Fibroblast of skin of abdomen (primary cell): Measurements from ENCODE around the gene SGMS1.
A peak's percentile ranks its signal among the peaks of the same experiment; 100 is the strongest.
"Not testable (repeated sequence)": the region's sequence is repeated elsewhere in the genome, so short reads cannot be mapped to it uniquely, and the experiment has no call there.

ENCODE experiments used
- DNase-seq: peaks from one replicate; pipeline ENCODE4 v3.0.0-alpha.2; 2013

The SGMS1 gene

DNA sequence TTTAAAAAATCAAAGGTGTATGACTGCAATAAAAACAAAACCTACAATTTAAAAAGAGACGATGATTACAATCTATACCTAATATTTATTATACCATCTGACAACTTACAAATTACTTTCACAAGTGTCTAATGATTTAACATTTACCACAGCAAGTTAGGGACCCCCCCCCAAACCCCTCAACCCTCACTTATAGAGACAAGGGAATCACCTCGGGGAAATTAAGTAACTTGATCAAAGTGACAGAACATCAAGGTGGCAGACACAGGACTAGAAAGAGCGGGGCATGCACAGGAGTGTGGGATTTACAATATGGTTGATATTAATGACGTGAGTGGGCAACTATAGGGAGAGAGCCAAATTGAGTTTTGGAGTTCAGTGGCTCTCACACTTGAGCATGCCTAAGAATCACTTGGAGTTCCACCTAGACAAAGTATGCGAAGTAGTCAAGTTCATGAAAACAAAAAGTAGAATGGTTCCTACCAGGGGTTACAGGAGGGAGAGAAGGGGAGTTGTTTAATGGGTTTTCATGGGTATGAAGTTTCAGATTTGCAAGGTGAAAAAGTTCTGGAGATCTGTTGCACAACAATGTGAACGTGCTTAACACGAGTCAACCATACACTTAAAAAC, 43.4 kb downstream of the SGMS1 start:
- DNase-seq: no peak

GRCh38 chr10:50579491-50580261, 44.1 kb downstream of the SGMS1 start:
- no peak for DNase-seq

DNA sequence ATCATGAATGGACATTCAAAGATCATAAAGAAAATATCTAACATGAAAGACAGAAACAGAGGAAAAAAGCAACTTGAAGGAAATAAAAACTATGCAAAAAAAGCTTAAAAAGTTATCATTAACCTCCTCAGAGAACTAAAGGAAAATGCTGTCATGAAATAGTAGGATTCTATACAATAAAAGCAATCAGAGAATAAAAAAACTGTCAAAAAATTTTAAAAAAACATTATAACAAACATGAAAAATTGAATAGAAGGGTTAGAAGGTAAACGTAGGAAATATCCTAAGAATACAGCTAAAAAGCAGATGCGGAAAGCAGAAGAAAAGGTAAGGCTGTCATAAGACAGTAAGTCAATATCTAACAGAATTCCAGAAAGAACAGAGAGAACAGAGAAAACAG, 44.8 kb downstream of the SGMS1 start:
- no peak for DNase-seq

DNA sequence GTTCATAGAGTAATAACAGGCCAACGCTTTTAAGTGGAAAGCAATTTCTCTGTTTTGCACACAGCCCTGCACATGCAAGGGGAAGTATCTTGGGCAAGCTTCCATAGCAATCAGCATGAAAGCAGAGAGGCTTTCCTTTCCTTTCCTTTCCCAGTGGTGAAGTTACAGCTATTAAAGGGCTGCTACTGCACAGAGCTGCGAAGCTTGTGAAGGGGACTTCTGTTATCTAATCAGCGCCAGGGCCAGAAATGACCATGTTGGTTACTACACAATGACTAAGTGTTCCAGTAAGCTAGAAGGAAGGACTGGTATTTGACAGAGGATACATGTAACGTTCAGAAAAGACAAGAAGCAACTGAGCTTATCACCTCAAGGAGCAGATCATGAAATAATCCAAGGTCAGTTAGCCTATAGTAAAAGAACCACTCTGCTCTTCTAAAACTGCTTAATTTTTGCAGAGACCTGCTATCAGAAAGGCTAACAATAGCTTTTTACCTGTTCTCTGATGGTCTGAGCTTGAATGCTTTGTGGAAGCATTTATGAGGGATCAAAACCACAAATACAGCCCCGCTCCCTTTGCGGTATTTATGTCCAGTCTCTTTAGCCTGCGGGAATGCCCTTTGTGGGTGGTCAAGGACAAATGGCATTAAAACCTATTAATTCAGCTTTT, 45.9 kb downstream of the SGMS1 start:
- DNase-seq: no peak

DNA sequence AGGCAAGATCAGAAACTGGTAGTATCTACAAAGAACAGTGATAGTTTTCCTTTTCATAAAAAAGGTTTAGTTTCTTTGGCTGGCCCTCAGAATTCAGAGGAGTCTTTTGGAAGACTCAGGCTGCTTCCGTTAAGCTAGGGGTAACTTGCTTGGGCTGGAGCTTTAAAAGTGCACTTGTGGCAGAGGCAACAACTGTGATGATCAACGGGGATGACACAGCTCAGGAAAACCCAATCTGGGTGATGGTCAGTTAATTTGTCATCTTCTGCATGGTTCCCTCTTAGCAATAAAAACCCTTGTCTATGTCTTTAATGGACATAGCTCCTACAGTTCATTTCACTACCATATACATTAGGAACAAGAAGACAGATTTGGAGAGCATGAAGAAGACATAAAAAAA, 46.7 kb downstream of the SGMS1 start:
- DNase-seq: no peak

GRCh38 chr10:50576245-50576815, 47.4 kb downstream of the SGMS1 start:
- peak; percentile 34 for DNase-seq

DNA sequence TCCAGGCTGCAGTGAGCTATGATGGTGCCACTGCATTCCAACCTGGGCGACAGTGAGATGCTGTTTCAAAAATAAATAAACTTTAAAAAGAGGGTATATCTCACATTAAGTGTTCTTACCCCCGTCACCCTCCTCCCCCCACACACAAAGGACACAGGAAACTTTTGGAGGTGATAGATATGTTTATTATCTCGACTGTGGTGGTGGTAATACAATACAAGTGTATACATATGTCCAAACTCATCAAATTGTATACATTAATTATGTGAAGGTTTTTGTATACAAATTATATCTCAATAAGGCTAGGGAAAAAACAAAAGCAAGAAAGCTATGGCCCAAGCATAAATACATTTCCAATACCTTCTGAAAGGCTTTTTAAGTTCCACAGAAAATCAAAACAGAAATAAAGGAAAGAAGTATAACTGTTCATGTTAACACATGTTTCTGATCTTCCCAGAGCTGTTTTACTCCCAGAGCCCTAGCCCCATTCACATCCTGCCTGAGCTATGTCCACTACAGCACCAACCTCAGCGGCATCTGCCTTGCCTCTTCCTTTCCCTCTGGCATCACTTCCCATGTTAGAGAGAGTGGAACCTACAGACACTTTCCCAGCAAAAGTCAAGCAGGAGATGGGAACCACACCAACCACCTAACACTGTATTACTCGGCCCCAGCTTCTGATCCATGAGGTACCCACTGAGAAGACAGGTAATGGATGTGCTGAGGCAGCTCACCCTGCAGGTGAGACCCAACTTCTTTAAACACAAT, 48.1 kb downstream of the SGMS1 start:
- no peak for DNase-seq

DNA sequence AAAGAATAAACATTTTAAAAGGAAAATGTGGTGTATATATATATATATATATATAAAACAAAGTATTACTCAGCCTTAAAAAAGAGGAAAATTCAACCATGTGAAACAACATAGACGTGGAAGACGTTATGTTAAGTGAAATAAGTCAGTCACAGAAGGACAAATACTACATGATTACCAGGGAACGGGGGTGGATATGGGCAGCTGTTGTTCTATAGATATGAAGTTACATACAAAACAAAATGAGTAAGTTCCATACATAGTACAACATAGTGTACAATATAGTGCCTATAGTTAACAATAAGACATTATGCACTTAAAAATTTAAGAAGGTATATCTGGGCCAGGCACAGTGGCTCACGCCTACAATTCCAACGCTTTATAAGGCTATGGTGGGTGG, 48.8 kb downstream of the SGMS1 start:
- no peak for DNase-seq

- DNase-seq: no peak
Measured at GRCh38 chr10:50574305-50574704, 49.5 kb downstream of the SGMS1 start.

GRCh38 chr10:50572017-50572491, 51.7 kb downstream of the SGMS1 start:
- DNase-seq: no peak

- DNase-seq: not testable (repeated sequence)
Measured at GRCh38 chr10:50568750-50569149, 55.0 kb downstream of the SGMS1 start.

DNA sequence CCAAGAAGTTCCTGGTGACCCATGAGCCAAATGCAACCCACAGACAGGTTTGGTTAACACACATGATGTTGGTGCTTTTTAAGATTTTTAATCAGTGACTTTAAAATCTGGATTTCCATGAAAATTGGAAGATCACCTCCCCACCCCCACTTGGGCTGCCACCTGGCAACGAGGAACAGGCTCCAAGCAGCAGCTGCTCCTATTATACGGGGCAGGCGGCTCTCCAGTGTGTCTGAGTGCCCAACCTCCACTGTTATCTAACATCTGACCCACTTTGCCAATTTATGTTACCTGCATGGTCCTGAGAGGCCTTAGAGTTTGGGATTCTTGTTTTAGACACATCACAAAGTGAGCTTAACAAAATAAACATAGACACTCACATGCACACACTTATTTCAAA, 56.4 kb downstream of the SGMS1 start:
- DNase-seq: no peak

DNA sequence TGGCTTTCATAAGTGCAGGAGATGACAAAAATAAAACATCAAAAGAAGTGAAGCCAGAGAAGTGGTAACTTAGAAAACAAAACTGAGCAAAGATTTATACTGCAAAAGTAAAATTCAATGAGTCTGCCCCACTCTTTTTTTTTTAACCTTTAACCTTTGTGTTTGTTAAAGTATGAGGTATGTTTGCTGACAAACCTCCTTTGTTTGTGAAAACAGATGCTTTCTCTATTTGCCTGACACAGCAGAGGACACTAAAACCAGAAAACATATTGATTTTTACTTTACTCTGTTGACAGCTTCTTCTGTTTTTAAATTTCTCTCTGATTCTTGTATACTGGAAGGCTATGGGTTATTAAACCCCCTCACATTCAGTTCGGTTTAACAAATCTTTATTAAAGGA, 57.6 kb downstream of the SGMS1 start:
- DNase-seq: no peak

DNA sequence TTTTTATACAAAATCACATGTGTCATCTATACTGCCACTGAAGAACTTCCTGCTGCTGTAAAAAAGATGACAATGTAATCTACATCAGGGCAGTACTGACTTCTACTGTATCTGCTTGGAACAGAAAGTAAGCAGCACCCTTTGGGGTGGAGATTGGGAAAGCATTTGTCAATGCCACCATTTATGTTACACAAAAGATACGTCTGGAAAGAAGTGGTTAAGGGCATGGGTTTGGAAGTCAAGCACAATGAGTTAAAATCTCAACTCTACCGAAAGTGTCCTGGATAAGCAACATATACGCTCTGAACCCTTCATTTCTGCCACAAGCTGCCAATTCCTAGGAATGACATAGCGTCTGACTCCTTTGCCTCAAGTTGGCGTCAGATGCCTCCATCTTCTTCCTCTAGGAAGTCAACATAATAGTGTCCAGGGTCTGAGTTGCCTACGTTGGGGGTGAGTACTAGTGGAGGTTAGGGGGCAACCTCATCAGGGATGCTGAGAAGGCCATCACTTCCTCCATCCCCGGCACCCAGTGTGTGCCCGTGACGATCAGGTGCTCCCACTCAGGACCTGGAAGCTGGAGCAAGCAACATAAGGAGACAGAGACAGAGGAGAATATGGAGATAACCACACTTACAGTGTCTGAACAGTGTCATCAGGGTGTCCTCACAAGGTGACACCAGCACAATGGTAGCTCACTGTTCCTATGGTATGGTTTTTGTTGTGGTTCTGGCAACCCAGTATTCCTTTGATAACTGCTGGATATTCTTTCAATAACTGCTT, 58.3 kb downstream of the SGMS1 start:
- DNase-seq: no peak

GRCh38 chr10:50563906-50564305, 59.9 kb downstream of the SGMS1 start:
- DNase-seq: no peak

- no peak for DNase-seq
Measured at GRCh38 chr10:50561816-50562215, 61.9 kb downstream of the SGMS1 start.

DNA sequence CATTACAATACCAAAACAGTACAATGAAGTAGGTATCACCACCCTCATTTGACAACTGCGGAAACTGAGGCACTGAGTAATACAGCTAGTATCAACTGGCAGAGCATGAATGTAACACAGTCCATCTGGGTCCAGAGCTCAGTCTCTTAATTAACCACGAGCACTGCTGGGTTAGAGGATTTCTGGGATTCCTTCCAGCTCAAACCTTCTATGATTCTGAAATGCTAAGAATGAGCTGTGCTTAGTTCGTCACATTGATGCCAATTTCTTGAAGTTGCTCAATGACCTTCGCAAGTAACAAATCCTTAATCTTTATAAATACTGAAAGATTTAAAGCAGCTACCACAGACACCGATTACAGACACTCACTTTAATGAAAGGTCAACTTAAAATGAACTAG, 62.5 kb downstream of the SGMS1 start:
- peak; percentile 93 for DNase-seq

DNA sequence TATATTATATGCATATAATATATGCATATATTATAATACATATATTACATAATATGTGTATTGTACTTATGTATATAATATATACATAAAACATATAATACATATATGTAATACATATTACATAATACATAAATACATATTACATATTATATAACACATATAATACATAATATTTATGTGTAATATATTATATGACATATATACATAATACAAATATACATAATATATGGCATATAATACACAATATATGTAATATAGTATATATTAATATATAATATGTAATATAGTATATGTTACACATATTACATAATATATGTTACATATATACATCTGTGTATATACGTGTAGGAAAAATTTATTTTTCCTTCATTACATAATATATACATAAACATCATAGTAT, 63.4 kb downstream of the SGMS1 start:
- DNase-seq: no peak

GRCh38 chr10:50558371-50558770, 65.4 kb downstream of the SGMS1 start:
- DNase-seq: no peak

DNA sequence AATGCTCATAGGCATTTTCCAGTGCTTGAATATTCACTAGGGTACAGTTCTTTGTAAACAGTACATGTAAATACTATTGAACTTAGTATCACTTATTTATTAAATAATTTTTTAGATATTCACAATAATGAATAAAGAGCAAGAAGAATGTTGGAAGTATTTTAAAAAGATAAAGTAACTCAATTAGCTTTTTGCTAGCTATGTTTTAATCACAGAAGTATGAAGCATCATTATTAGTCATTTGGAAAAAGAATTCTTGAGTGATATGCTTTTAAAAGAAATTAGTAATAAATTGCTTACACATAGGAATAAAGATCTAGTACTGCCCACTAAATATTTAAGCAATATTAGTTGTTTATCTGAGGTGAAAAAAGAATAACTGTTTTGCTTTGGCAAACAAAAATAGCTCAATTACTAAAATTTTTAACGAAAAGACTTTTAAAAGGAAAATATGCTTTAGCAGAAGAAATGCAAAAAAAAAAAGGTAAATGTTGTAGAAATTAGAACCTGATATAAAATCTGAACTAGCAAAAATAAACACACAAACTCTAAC, 66.5 kb downstream of the SGMS1 start:
- no peak for DNase-seq
